Stimulated activated naive CD4-positive, alpha-beta T cell treated with Interleukin-2 at 50 U/mL for 16 hours (primary cell): ENCODE data around the gene TPK1.

Experiments
- DNase-seq: peaks from one replicate; lab custom pipeline; 2025; lab: John Stamatoyannopoulos, UW

The TPK1 gene

GRCh38 chr7:144407266-144407931 is 428.5 kb downstream of the TPK1 start:
- no peak for DNase-seq

- no peak for DNase-seq
Measured at GRCh38 chr7:144404946-144405345, 430.9 kb downstream of the TPK1 start.

- DNase-seq, result no peak
Measured at GRCh38 chr7:144403649-144404061, 432.2 kb downstream of the TPK1 start, which contains the start of gene NOBOX. TSS of gene NOBOX (minus strand) at chr7:144403693.

GRCh38 chr7:144403102-144403501 is 432.8 kb downstream of the TPK1 start:
- DNase-seq, result no peak
